GM18517 (cell line): Measurements from ENCODE around the gene MAGEB17.

Experiments
- ATAC-seq: cut with Tn5 transposase; IDR thresholded peaks from one replicate; pipeline ENCODE4 v1.9.1; 2021; ENCODE audit warnings: mild to moderate bottlenecking, moderate library complexity; ENCODE audit not compliant: unreplicated experiment

Gene MAGEB17

GRCh38 chrX:16205840-16206239, 38.6 kb downstream of the MAGEB17 start:
- ATAC-seq = no peak

- ATAC-seq = no peak
Observed at GRCh38 chrX:16207634-16208033, 40.4 kb downstream of the MAGEB17 start.

GRCh38 chrX:16208601-16209000, 41.3 kb downstream of the MAGEB17 start:
- no peak for ATAC-seq

GRCh38 chrX:16210061-16210460, 42.8 kb downstream of the MAGEB17 start:
- no peak for ATAC-seq

- ATAC-seq = no peak
Observed at GRCh38 chrX:16212024-16212423, 44.7 kb downstream of the MAGEB17 start.

- no peak for ATAC-seq
Observed at GRCh38 chrX:16212436-16212835, 45.2 kb downstream of the MAGEB17 start.

- no peak for ATAC-seq
Observed at GRCh38 chrX:16213961-16214360, 46.7 kb downstream of the MAGEB17 start.

GRCh38 chrX:16215660-16216059, 48.4 kb downstream of the MAGEB17 start:
- ATAC-seq = no peak
